ENCODE results near the gene PTPRS.
"Not testable (repeated sequence)": the region's sequence is repeated elsewhere in the genome, so short reads cannot be mapped to it uniquely, and the experiment has no call there.

Gene PTPRS

GRCh38 chr19:5365905-5366304 is 25.3 kb upstream of the PTPRS start:
- Histone ChIP-seq H3K4me3 (ENCODE audit: low read depth in 1 of 2, low read length in 2 of 2) (no peak overlapping the region), H3K27me3 (ENCODE audit: control insufficient read depth in 1 of 2, insufficient read depth in 2 of 2, low read length in 2 of 2) (peaks cover 0 to 4% of the 10 kb centered on the region in 2 donors), H3K9me3 (ENCODE audit: low read length) (no peaks in the 10 kb centered on the region), H3K27ac (ENCODE audit: low read depth, low read length) (no peak overlapping the region), H3K36me3 (ENCODE audit: insufficient read depth, low read length) (no peaks in the 10 kb centered on the region), H3K9ac (ENCODE audit: low read length) (no peak overlapping the region), H3K4me1 (ENCODE audit: insufficient read depth, low read length) (no peaks in the 10 kb centered on the region)

GRCh38 chr19:5364674-5365073 is 24.1 kb upstream of the PTPRS start:
- H3K9me3 ChIP-seq (ENCODE audit: low read length), result no peaks in the 10 kb centered on the region
- H3K27me3 ChIP-seq (ENCODE audit: control insufficient read depth in 1 of 2, insufficient read depth in 2 of 2, low read length in 2 of 2), result peaks cover 0 to 4% of the 10 kb centered on the region in 2 donors
- no peaks in the 10 kb centered on the region for H3K36me3 ChIP-seq (ENCODE audit: insufficient read depth, low read length)
- H3K4me3 ChIP-seq (ENCODE audit: low read depth in 1 of 2, low read length in 2 of 2), result no peak overlapping the region
- no peaks in the 10 kb centered on the region for H3K4me1 ChIP-seq (ENCODE audit: insufficient read depth, low read length)
- no peak overlapping the region for H3K27ac ChIP-seq (ENCODE audit: low read depth, low read length)
- H3K9ac ChIP-seq (ENCODE audit: low read length), result no peak overlapping the region

- H3K4me3 ChIP-seq (ENCODE audit: low read depth in 1 of 2, low read length in 2 of 2); H3K9ac ChIP-seq (ENCODE audit: low read length); H3K36me3 ChIP-seq (ENCODE audit: insufficient read depth, low read length); H3K9me3 ChIP-seq (ENCODE audit: low read length); H3K27ac ChIP-seq (ENCODE audit: low read depth, low read length); H3K4me1 ChIP-seq (ENCODE audit: insufficient read depth, low read length): not testable (repeated sequence)
- peaks cover 5 to 10% of the 10 kb centered on the region in 2 donors for H3K27me3 ChIP-seq (ENCODE audit: control insufficient read depth in 1 of 2, insufficient read depth in 2 of 2, low read length in 2 of 2)
These were observed 21.2 kb upstream of the PTPRS start for GRCh38 chr19:5361839-5362238.

- no peaks in the 10 kb centered on the region for H3K36me3 ChIP-seq (ENCODE audit: insufficient read depth, low read length)
- H3K27ac ChIP-seq (ENCODE audit: low read depth, low read length), result no peak overlapping the region
- no peaks in the 10 kb centered on the region for H3K4me1 ChIP-seq (ENCODE audit: insufficient read depth, low read length)
- no peaks in the 10 kb centered on the region for H3K9me3 ChIP-seq (ENCODE audit: low read length)
- H3K4me3 ChIP-seq (ENCODE audit: low read depth in 1 of 2, low read length in 2 of 2), result no peak overlapping the region
- no peak overlapping the region for H3K9ac ChIP-seq (ENCODE audit: low read length)
- peaks cover 5 to 10% of the 10 kb centered on the region in 2 donors for H3K27me3 ChIP-seq (ENCODE audit: control insufficient read depth in 1 of 2, insufficient read depth in 2 of 2, low read length in 2 of 2)
These were observed 20.8 kb upstream of the PTPRS start for GRCh38 chr19:5361407-5361806.

- Histone ChIP-seq H3K4me3 (ENCODE audit: low read depth in 1 of 2, low read length in 2 of 2) (no peak overlapping the region), H3K9me3 (ENCODE audit: low read length) (no peaks in the 10 kb centered on the region), H3K27me3 (ENCODE audit: control insufficient read depth in 1 of 2, insufficient read depth in 2 of 2, low read length in 2 of 2) (peaks cover 5 to 11% of the 10 kb centered on the region in 2 donors), H3K4me1 (ENCODE audit: insufficient read depth, low read length) (no peaks in the 10 kb centered on the region), H3K36me3 (ENCODE audit: insufficient read depth, low read length) (no peaks in the 10 kb centered on the region), H3K9ac (ENCODE audit: low read length) (no peak overlapping the region), H3K27ac (ENCODE audit: low read depth, low read length) (no peak overlapping the region)
These were observed 19.6 kb upstream of the PTPRS start for GRCh38 chr19:5360003-5360780.

GRCh38 chr19:5358173-5358800 is 17.7 kb upstream of the PTPRS start:
- H3K4me3 ChIP-seq (ENCODE audit: low read depth in 1 of 2, low read length in 2 of 2), result no peak overlapping the region
- H3K9ac ChIP-seq (ENCODE audit: low read length), result no peak overlapping the region
- no peaks in the 10 kb centered on the region for H3K36me3 ChIP-seq (ENCODE audit: insufficient read depth, low read length)
- no peaks in the 10 kb centered on the region for H3K9me3 ChIP-seq (ENCODE audit: low read length)
- peaks cover 5 to 15% of the 10 kb centered on the region in 2 donors for H3K27me3 ChIP-seq (ENCODE audit: control insufficient read depth in 1 of 2, insufficient read depth in 2 of 2, low read length in 2 of 2)
- H3K27ac ChIP-seq (ENCODE audit: low read depth, low read length), result no peak overlapping the region
- H3K4me1 ChIP-seq (ENCODE audit: insufficient read depth, low read length), result no peaks in the 10 kb centered on the region

- Histone ChIP-seq H3K4me3 (ENCODE audit: low read depth in 1 of 2, low read length in 2 of 2) (no peak overlapping the region), H3K27ac (ENCODE audit: low read depth, low read length) (no peak overlapping the region), H3K4me1 (ENCODE audit: insufficient read depth, low read length) (no peaks in the 10 kb centered on the region), H3K36me3 (ENCODE audit: insufficient read depth, low read length) (no peaks in the 10 kb centered on the region), H3K27me3 (ENCODE audit: control insufficient read depth in 1 of 2, insufficient read depth in 2 of 2, low read length in 2 of 2) (peaks cover 5 to 15% of the 10 kb centered on the region in 2 donors), H3K9ac (ENCODE audit: low read length) (no peak overlapping the region), H3K9me3 (ENCODE audit: low read length) (no peaks in the 10 kb centered on the region)
These were observed 17.0 kb upstream of the PTPRS start for GRCh38 chr19:5357584-5357983.

GRCh38 chr19:5356918-5357317 is 16.3 kb upstream of the PTPRS start:
- no peaks in the 10 kb centered on the region for H3K36me3 ChIP-seq (ENCODE audit: insufficient read depth, low read length)
- H3K27me3 ChIP-seq (ENCODE audit: control insufficient read depth in 1 of 2, insufficient read depth in 2 of 2, low read length in 2 of 2), result peaks cover 5 to 15% of the 10 kb centered on the region in 2 donors
- H3K4me1 ChIP-seq (ENCODE audit: insufficient read depth, low read length), result no peaks in the 10 kb centered on the region
- H3K9ac ChIP-seq (ENCODE audit: low read length), result no peak overlapping the region
- no peak overlapping the region for H3K4me3 ChIP-seq (ENCODE audit: low read depth in 1 of 2, low read length in 2 of 2)
- H3K27ac ChIP-seq (ENCODE audit: low read depth, low read length), result no peak overlapping the region
- H3K9me3 ChIP-seq (ENCODE audit: low read length), result no peaks in the 10 kb centered on the region

- Histone ChIP-seq H3K4me3 (ENCODE audit: low read depth in 1 of 2, low read length in 2 of 2) (no peak overlapping the region), H3K9ac (ENCODE audit: low read length) (no peak overlapping the region), H3K9me3 (ENCODE audit: low read length) (no peaks in the 10 kb centered on the region), H3K4me1 (ENCODE audit: insufficient read depth, low read length) (no peaks in the 10 kb centered on the region), H3K27me3 (ENCODE audit: control insufficient read depth in 1 of 2, insufficient read depth in 2 of 2, low read length in 2 of 2) (peaks cover 5 to 15% of the 10 kb centered on the region in 2 donors), H3K36me3 (ENCODE audit: insufficient read depth, low read length) (no peaks in the 10 kb centered on the region), H3K27ac (ENCODE audit: low read depth, low read length) (no peak overlapping the region)
These were observed 15.8 kb upstream of the PTPRS start for GRCh38 chr19:5356428-5356827.

- no peak overlapping the region for H3K9ac ChIP-seq (ENCODE audit: low read length)
- H3K27me3 ChIP-seq (ENCODE audit: control insufficient read depth in 1 of 2, insufficient read depth in 2 of 2, low read length in 2 of 2), result peaks cover 5 to 15% of the 10 kb centered on the region in 2 donors
- H3K36me3 ChIP-seq (ENCODE audit: insufficient read depth, low read length), result no peaks in the 10 kb centered on the region
- no peaks in the 10 kb centered on the region for H3K9me3 ChIP-seq (ENCODE audit: low read length)
- no peaks in the 10 kb centered on the region for H3K4me1 ChIP-seq (ENCODE audit: insufficient read depth, low read length)
- no peak overlapping the region for H3K27ac ChIP-seq (ENCODE audit: low read depth, low read length)
- H3K4me3 ChIP-seq (ENCODE audit: low read depth in 1 of 2, low read length in 2 of 2), result no peak overlapping the region
These were observed 15.1 kb upstream of the PTPRS start for GRCh38 chr19:5355693-5356092.

- Histone ChIP-seq H3K9ac (ENCODE audit: low read length) (no peak overlapping the region), H3K27ac (ENCODE audit: low read depth, low read length) (no peak overlapping the region), H3K36me3 (ENCODE audit: insufficient read depth, low read length) (no peaks in the 10 kb centered on the region), H3K4me1 (ENCODE audit: insufficient read depth, low read length) (no peaks in the 10 kb centered on the region), H3K27me3 (ENCODE audit: control insufficient read depth in 1 of 2, insufficient read depth in 2 of 2, low read length in 2 of 2) (peaks cover 5 to 15% of the 10 kb centered on the region in 2 donors), H3K4me3 (ENCODE audit: low read depth in 1 of 2, low read length in 2 of 2) (no peak overlapping the region), H3K9me3 (ENCODE audit: low read length) (no peaks in the 10 kb centered on the region)
These were observed 14.5 kb upstream of the PTPRS start for GRCh38 chr19:5355076-5355475.

GRCh38 chr19:5354403-5354802 is 13.8 kb upstream of the PTPRS start:
- Histone ChIP-seq H3K36me3 (ENCODE audit: insufficient read depth, low read length) (no peaks in the 10 kb centered on the region), H3K27me3 (ENCODE audit: control insufficient read depth in 1 of 2, insufficient read depth in 2 of 2, low read length in 2 of 2) (peaks cover 5 to 15% of the 10 kb centered on the region in 2 donors)

More at GRCh38 chr19:5354403-5354802, 13.8 kb upstream of the PTPRS start:
- Histone ChIP-seq H3K9me3 (ENCODE audit: low read length) (no peaks in the 10 kb centered on the region), H3K4me1 (ENCODE audit: insufficient read depth, low read length) (no peaks in the 10 kb centered on the region), H3K27ac (ENCODE audit: low read depth, low read length) (no peak overlapping the region), H3K4me3 (ENCODE audit: low read depth in 1 of 2, low read length in 2 of 2) (no peak overlapping the region), H3K9ac (ENCODE audit: low read length) (no peak overlapping the region)
